Stimulated activated CD4-positive, alpha-beta T cell treated with anti-CD3 and anti-CD28 coated beads, Interleukin-4, amount 100 ng/mL, for 48 hours (primary cell): ENCODE measurements around the gene LYZL1.
"Not testable (repeated sequence)": the region's sequence is repeated elsewhere in the genome, so short reads cannot be mapped to it uniquely, and the experiment has no call there.

Experiments used
- DNase-seq, 2 donors: peaks; one replicate each; pipeline ENCODE4 v3.0.0-alpha.2; 2020; ENCODE audit warnings: low read depth in 2 of 2

LYZL1 gene

GRCh38 chr10:29263506-29263905 is 25.4 kb upstream of the LYZL1 start:
- DNase-seq: no peak

GRCh38 chr10:29265210-29265768 is 23.6 kb upstream of the LYZL1 start:
- no peak for DNase-seq

GRCh38 chr10:29266641-29267040 is 22.2 kb upstream of the LYZL1 start:
- no peak for DNase-seq

- no peak for DNase-seq
Measured at GRCh38 chr10:29268011-29268410, 20.9 kb upstream of the LYZL1 start.

GRCh38 chr10:29269486-29269885 is 19.4 kb upstream of the LYZL1 start:
- no peak for DNase-seq

- DNase-seq: no peak
Measured at GRCh38 chr10:29270883-29271282, 18.0 kb upstream of the LYZL1 start.

GRCh38 chr10:29271877-29272276 is 17.0 kb upstream of the LYZL1 start:
- DNase-seq: no peak

- no peak for DNase-seq
Measured at GRCh38 chr10:29273478-29273877, 15.4 kb upstream of the LYZL1 start.

GRCh38 chr10:29276251-29276850 is 12.5 kb upstream of the LYZL1 start:
- no peak for DNase-seq

GRCh38 chr10:29277296-29277695 is 11.6 kb upstream of the LYZL1 start:
- DNase-seq: no peak

GRCh38 chr10:29279779-29280487 is 8.9 kb upstream of the LYZL1 start:
- DNase-seq: no peak

GRCh38 chr10:29280488-29280840 is 8.4 kb upstream of the LYZL1 start:
- no peak for DNase-seq

GRCh38 chr10:29285624-29286051 is 3.2 kb upstream of the LYZL1 start:
- no peak for DNase-seq

- no peak for DNase-seq
Measured at GRCh38 chr10:29287635-29288034, 1.2 kb upstream of the LYZL1 start.

- DNase-seq: not testable (repeated sequence)
Measured at GRCh38 chr10:29291561-29291960, 2.7 kb downstream of the LYZL1 start.

- DNase-seq: not testable (repeated sequence)
Measured at GRCh38 chr10:29292406-29292805, 3.5 kb downstream of the LYZL1 start.

- DNase-seq: no peak
Measured at GRCh38 chr10:29295813-29296212, 6.9 kb downstream of the LYZL1 start.

GRCh38 chr10:29297678-29298077 is 8.8 kb downstream of the LYZL1 start:
- DNase-seq: no peak

GRCh38 chr10:29301359-29301910 is 12.6 kb downstream of the LYZL1 start:
- no peak for DNase-seq

GRCh38 chr10:29302499-29302898 is 13.6 kb downstream of the LYZL1 start:
- no peak for DNase-seq

- DNase-seq: peak in 1 of 2 donors; percentile 8
Measured at GRCh38 chr10:29304264-29304994, 15.6 kb downstream of the LYZL1 start.

GRCh38 chr10:29304995-29305335 is 16.1 kb downstream of the LYZL1 start:
- no peak for DNase-seq
